ENCODE measurements around the gene SLC35G6.
A peak's percentile ranks its signal among the peaks of the same experiment; 100 is the strongest.
"Not testable (repeated sequence)": the region's sequence is repeated elsewhere in the genome, so short reads cannot be mapped to it uniquely, and the experiment has no call there.

SLC35G6 gene

GRCh38 chr17:7460850-7461660 lies 20.2 kb upstream of the SLC35G6 start:
- DNase-seq, result no peak

- no peak for DNase-seq
Measured at GRCh38 chr17:7462474-7463371, 18.5 kb upstream of the SLC35G6 start.

- DNase-seq, result no peak
Measured at GRCh38 chr17:7463372-7463846, 17.8 kb upstream of the SLC35G6 start.

- no peak for DNase-seq
Measured at GRCh38 chr17:7464081-7464480, 17.2 kb upstream of the SLC35G6 start.

- DNase-seq, result no peak
Measured at GRCh38 chr17:7465597-7466275, 15.5 kb upstream of the SLC35G6 start.

- no peak for DNase-seq
Measured at GRCh38 chr17:7466318-7466638, 15.0 kb upstream of the SLC35G6 start.

- DNase-seq, result no peak
Measured at GRCh38 chr17:7466639-7467341, 14.5 kb upstream of the SLC35G6 start.

- DNase-seq, result no peak
Measured at GRCh38 chr17:7467498-7467897, 13.7 kb upstream of the SLC35G6 start.

- no peak for DNase-seq
Measured at GRCh38 chr17:7468290-7468689, 13.0 kb upstream of the SLC35G6 start.

GRCh38 chr17:7468804-7469389 lies 12.3 kb upstream of the SLC35G6 start:
- no peak for DNase-seq

- not testable (repeated sequence) for DNase-seq
Measured at GRCh38 chr17:7469843-7470242, 11.4 kb upstream of the SLC35G6 start.

- DNase-seq, result not testable (repeated sequence)
Measured at GRCh38 chr17:7470457-7470973, 10.7 kb upstream of the SLC35G6 start.

GRCh38 chr17:7471729-7472128 lies 9.5 kb upstream of the SLC35G6 start:
- DNase-seq, result no peak

- not testable (repeated sequence) for DNase-seq
Measured at GRCh38 chr17:7474767-7475166, 6.5 kb upstream of the SLC35G6 start.

- no peak for DNase-seq
Measured at GRCh38 chr17:7475764-7476422, 5.4 kb upstream of the SLC35G6 start.

GRCh38 chr17:7476494-7476893 lies 4.8 kb upstream of the SLC35G6 start:
- DNase-seq, result no peak

- DNase-seq, result no peak
Measured at GRCh38 chr17:7476951-7477350, 4.3 kb upstream of the SLC35G6 start.

GRCh38 chr17:7477392-7478275 lies 3.6 kb upstream of the SLC35G6 start:
- DNase-seq, result no peak

GRCh38 chr17:7478276-7479212 lies 2.7 kb upstream of the SLC35G6 start:
- peak; percentile 8 for DNase-seq
